GM10266 (cell line): ENCODE measurements around the gene NRN1L.
"Not testable (repeated sequence)": the region's sequence is repeated elsewhere in the genome, so short reads cannot be mapped to it uniquely, and the experiment has no call there.

Experiments used
- DNase-seq: peaks from one replicate; pipeline ENCODE4 v3.0.0; 2012; ENCODE audit errors: extremely low spot score
- TF ChIP-seq, protein P1 (sequence below): IDR thresholded peaks from 2 replicates; pipeline ENCODE4 v1.5.1; 2012; ENCODE audit warnings: mild to moderate bottlenecking, low read depth; ENCODE audit not compliant: control insufficient read depth, insufficient read depth; ENCODE audit errors: missing control alignments

NRN1L gene

DNA sequence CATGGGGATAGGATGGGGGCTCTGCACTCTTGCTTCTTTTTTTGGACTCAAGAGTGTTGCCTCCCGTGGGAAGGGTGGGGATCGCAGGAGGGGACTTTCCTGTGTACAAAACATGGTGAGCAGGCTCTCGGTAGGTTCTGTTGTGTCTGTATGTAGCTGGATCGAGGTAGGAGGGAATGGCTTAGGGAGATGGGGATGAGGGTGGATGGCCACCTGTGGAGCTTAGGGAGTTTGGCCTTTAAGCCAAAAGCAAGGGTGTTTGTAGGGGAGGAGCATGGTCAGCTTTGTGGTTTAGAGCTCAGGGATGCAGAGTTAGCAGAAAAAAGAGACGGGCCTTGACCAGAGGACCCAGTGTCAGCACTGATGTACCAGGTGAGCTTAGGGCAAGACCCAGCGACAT lies 22.8 kb upstream of the NRN1L start:
- TF ChIP-seq, protein P1, sequence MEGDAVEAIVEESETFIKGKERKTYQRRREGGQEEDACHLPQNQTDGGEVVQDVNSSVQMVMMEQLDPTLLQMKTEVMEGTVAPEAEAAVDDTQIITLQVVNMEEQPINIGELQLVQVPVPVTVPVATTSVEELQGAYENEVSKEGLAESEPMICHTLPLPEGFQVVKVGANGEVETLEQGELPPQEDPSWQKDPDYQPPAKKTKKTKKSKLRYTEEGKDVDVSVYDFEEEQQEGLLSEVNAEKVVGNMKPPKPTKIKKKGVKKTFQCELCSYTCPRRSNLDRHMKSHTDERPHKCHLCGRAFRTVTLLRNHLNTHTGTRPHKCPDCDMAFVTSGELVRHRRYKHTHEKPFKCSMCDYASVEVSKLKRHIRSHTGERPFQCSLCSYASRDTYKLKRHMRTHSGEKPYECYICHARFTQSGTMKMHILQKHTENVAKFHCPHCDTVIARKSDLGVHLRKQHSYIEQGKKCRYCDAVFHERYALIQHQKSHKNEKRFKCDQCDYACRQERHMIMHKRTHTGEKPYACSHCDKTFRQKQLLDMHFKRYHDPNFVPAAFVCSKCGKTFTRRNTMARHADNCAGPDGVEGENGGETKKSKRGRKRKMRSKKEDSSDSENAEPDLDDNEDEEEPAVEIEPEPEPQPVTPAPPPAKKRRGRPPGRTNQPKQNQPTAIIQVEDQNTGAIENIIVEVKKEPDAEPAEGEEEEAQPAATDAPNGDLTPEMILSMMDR: no peak
- no peak for DNase-seq

DNA sequence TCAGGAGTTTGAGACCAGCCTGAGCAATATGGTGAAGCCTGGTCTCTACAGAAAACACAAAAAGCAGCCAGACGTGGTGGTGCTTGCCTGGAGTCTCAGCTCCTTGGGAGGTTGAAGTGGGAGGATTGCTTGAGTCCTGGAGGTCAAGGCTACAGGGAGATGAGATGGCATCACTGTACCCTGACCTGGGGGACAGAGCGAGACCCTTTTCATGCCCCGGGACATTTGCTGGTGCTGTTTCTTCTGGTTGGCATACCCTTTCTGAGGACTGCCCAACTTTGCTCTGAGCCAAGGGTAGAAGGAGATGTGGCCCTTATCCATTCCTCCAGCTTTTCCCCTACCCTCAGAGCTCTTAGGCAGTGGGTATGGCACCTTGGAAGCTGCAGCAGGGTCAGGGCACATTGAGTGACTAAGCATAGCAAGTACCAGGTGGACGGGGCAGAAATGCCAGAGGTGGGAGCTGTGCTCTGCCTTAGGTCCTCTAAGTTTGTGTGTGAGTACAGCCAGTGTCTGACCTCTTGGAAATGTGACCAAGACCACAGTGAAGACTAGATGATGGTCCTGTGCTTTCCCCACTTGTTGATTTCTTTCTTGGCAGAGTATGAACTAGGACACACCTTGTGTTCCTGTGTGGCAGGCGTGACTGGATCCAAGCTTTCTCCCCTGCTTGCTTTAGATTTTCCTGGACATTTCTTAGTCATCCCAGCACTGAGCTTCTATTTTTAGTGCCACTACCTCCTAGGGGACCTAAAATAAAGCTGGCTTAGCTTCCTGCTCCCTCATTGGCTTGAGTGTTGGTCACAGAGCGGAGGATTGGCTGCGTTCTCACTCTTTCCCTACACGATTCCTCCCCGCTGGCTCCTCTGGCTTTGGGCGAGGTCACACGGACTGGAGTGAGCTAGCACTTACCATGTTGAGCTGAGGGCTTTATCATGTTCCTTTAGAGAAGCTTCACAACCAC lies 21.8 kb upstream of the NRN1L start:
- no peak for DNase-seq
- TF ChIP-seq, protein P1: no peak

DNA sequence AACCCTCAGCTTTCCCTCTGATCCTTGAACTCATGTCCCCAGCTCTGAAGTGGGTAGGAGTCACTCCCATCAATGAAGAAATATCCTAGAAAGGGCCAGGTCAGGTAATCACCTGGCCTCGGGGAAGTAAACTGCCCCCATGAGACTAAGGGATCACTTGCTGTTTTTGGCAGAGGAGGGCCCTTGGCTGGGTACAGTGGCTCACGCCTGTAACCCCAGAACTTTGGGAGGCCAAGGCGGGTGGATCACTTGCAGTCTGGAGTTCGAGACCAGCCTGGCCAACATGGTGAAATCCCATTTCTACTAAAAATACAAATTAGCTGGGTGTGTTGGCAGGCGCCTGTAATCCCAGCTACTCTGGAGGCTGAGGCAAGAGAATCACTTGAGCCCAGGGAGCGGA lies 20.6 kb upstream of the NRN1L start:
- not testable (repeated sequence) for DNase-seq

DNA sequence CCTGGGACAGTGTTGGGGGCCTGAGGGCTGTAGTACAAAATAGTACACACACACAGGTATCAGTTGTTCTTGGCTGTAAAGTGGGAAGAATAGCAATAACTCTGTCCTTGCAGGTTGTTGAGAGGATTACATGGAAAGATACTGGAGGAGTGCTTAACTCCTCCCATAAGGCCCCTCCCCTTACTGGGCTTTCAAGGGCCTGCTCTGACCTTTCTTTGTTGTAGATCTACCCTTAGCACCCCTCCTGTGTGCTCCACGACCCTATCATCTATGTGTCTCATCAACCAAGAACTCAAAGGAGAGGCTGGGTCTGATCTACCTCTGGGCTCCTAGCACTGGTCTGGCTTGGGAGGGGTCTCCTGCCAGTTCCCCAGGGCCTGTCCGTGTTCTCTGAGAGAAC lies 20.1 kb upstream of the NRN1L start:
- TF ChIP-seq, protein P1: no peak
- no peak for DNase-seq

DNA sequence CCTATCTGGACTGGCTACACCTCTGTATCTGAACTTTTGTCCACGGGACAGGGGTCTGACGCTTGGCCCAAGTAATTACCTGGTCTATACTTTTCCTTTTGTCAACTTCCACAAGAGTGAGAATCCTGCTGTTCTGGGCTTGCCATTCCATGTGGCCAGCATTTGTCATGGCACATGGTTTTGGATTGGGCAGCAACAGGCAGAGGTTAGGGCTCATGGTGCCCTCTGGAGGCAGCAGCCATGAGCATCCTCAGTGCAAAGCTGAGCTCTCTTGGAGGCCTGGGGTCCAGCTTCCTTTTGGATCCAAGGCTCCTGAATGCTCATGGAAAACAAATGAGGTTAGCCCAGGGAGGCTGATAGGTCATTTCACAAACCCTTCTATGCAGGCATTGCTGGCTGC lies 19.4 kb upstream of the NRN1L start:
- no peak for DNase-seq
- TF ChIP-seq, protein P1: peak; percentile 63

DNA sequence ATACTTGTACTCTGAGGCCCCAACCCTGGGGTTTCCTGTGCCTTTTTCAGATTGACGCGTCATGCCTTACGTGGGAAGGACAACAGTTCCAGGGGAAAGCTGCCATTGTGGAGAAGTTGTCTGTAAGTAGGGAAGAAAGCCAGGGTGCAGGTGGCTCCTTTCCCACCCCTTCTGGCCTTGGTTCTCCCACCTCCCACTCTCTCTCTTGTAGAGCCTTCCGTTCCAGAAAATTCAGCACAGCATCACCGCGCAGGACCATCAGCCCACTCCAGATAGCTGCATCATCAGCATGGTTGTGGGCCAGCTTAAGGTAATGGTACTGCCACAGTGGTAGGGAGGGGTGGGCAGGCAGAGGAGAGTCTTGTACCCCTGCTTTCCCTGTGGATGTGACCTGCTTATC lies 16.4 kb upstream of the NRN1L start:
- DNase-seq: no peak
- TF ChIP-seq, protein P1: no peak

DNA sequence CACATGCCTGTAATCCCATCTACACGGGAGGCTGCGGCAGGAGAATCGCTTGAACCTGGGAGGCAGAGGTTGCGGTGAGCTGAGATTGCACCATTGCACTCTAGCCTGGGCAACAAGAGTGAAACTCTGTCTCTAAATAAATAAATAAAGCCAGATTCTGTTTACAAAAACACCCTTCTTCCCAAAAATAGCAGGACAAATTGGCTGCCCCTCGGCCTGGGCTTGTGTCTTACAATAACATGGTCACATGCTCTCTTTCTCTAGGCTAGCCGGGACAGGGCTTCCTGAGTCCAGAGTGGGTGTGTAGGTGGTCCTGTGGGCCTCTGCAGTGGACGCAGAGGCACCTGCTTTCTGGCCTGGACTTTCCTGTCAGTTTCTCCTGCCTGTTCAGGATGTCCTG lies 15.0 kb upstream of the NRN1L start:
- no peak for DNase-seq
- TF ChIP-seq, protein P1: no peak

DNA sequence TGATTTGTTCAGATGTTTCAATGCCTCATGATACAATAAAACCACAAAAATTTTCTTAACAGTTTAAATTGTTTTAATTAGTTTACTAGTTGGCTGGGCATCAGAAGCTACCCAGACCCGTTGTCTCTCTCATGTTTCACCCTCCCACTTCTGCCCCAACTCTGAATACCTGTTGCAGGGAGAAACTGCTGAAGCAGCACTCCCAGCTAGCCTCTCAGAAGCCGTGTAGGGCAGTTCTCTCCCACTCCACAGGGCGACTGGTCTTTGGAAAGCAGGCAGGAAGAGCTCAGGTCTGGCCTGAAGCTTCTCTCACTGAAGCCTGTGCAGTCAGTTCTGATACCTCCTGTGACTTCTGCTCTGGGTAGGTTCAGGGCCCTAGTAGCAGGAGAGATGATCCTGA lies 13.4 kb upstream of the NRN1L start:
- DNase-seq: no peak
- TF ChIP-seq, protein P1: no peak
